Right atrium auricular region (tissue), 2 donors: Measurements from ENCODE around the gene EDEM3. TPM values are rescaled to one million over a fixed set of nuclear protein-coding genes. Genes with fewer than 3 reads are reported as not detected.

Experiments
- DNase-seq: peaks from one replicate; pipeline ENCODE4 v3.0.0-alpha.2; 2019; ENCODE audit warnings: low spot score
- H3K27ac ChIP-seq, 2 donors: fragments of 200-600 bp; sonication (generic); 1 replicate in 1 of 2; 2 replicates in 1 of 2; pipeline ENCODE4 v1.5.1; 2016 to 2019
- H3K27me3 ChIP-seq, 2 donors: fragments of 200-600 bp; sonication (generic); one replicate each; pipeline versions ENCODE4 v1.5.1 to v1.6.0; 2017 to 2019
- H3K36me3 ChIP-seq: fragments of 200-600 bp; sonication (generic); one replicate; pipeline ENCODE4 v1.5.1; 2016
- H3K4me1 ChIP-seq, 2 donors: fragments of 200-600 bp; sonication (generic); one replicate each; pipeline versions ENCODE4 v1.5.1 to v1.6.0; 2017 to 2019
- H3K4me3 ChIP-seq, 2 donors: fragments of 200-600 bp; sonication (generic); 1 replicate in 1 of 2; 2 replicates in 1 of 2; pipeline ENCODE4 v1.5.1; 2017 to 2019; ENCODE audit warnings: mild to moderate bottlenecking in 1 of 2, moderate library complexity in 1 of 2
- H3K9me3 ChIP-seq, 2 donors: fragments of 200-600 bp; sonication (generic); one replicate each; pipeline ENCODE4 v1.5.1; 2019
- total RNA-seq, 2 donors: library from RNA; depleted of rRNA; stranded (reverse); fragments of >200 nt; gene quantifications; one replicate each; pipeline ENCODE4 v1.1.0, GENCODE V29; 2016
- TF ChIP-seq, protein P1 (sequence below), 2 donors: fragments of 200-600 bp; sonication (generic); IDR thresholded peaks; one replicate each; pipeline ENCODE4 v1.5.1; 2019; ENCODE audit warnings: antibody characterized with exemption in 2 of 2

EDEM3 gene, protein sequence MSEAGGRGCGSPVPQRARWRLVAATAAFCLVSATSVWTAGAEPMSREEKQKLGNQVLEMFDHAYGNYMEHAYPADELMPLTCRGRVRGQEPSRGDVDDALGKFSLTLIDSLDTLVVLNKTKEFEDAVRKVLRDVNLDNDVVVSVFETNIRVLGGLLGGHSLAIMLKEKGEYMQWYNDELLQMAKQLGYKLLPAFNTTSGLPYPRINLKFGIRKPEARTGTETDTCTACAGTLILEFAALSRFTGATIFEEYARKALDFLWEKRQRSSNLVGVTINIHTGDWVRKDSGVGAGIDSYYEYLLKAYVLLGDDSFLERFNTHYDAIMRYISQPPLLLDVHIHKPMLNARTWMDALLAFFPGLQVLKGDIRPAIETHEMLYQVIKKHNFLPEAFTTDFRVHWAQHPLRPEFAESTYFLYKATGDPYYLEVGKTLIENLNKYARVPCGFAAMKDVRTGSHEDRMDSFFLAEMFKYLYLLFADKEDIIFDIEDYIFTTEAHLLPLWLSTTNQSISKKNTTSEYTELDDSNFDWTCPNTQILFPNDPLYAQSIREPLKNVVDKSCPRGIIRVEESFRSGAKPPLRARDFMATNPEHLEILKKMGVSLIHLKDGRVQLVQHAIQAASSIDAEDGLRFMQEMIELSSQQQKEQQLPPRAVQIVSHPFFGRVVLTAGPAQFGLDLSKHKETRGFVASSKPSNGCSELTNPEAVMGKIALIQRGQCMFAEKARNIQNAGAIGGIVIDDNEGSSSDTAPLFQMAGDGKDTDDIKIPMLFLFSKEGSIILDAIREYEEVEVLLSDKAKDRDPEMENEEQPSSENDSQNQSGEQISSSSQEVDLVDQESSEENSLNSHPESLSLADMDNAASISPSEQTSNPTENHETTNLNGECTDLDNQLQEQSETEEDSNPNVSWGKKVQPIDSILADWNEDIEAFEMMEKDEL
- 10 to 100 TPM; 18.1 to 30.0 TPM for total RNA-seq

DNA sequence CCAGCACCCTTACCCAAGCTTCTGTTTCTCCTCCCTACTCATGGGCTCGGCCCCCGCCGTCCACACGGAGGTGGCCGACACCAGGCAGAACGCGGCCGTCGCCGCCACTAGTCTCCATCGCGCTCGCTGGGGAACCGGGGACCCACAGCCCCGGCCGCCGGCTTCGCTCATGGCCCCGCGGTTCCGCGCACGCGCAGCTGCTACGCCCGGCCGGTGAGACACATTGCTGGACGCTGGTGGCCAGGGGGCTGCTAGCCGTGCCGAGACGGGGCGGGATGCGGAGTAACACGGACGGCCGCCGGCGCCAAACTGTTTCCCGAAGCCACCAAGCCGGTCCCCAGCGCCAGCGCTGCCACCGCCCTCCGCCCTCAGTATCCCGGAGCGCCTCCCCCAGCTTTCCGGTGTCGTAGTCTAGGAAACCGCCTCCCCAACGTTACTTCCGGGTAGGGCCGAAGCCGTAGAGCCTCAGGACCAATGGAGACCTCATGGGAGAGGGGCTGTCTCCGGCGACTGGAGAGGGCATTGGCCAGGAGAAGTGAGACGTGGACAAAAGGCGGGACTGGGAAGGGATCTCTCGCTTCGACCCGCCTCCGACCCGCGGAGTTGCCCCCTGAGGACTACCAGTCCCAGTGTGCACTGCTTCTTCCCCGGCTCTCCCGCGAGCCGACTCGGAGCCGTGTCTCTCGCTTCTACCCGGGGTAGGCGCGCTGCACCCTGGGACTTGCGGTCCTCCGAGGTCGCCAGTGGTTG, at the start of gene EDEM3:
EDEM3 (minus strand) TSS at position 383 of the 750 bp plus-strand sequence; CDS start at position 171, 212 bp downstream.
- peak within 1 kb of the TSS; percentile 74 to 82 for H3K4me3 ChIP-seq
- no peaks in the 10 kb centered on the region for H3K9me3 ChIP-seq
- H3K36me3 ChIP-seq, result no peaks in the 10 kb centered on the region
- TF ChIP-seq, protein P1, sequence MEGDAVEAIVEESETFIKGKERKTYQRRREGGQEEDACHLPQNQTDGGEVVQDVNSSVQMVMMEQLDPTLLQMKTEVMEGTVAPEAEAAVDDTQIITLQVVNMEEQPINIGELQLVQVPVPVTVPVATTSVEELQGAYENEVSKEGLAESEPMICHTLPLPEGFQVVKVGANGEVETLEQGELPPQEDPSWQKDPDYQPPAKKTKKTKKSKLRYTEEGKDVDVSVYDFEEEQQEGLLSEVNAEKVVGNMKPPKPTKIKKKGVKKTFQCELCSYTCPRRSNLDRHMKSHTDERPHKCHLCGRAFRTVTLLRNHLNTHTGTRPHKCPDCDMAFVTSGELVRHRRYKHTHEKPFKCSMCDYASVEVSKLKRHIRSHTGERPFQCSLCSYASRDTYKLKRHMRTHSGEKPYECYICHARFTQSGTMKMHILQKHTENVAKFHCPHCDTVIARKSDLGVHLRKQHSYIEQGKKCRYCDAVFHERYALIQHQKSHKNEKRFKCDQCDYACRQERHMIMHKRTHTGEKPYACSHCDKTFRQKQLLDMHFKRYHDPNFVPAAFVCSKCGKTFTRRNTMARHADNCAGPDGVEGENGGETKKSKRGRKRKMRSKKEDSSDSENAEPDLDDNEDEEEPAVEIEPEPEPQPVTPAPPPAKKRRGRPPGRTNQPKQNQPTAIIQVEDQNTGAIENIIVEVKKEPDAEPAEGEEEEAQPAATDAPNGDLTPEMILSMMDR (IDR thresholded peaks at IDR 0.05), result no peak
- DNase-seq, result peak; percentile 99
- H3K4me1 ChIP-seq, result peaks cover 0 to 23% of the 10 kb centered on the region in 2 donors
- peak within 1 kb of the TSS; percentile 93 to 96 for H3K27ac ChIP-seq
- H3K27me3 ChIP-seq, result no peaks in the 10 kb centered on the region

DNA sequence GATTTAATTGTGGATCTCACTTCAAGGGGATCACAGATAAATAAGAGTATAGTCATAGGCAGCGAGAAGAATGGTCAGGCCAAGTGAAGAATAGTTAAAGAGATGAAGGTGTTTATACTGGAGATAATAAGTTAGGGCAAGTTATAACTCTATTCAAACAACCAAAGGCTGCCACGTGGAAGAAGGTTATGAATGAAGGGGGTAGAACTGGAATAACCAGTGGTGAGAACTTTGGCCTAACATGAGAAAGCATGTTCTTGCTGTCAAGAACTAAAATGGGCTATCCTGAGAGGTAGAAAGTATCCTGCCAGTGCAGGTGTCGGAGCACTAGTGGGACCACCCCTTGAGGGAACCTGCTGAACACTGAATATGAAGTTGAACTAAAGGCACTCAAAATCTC, 49.6 kb upstream of the EDEM3 start:
- H3K4me3 ChIP-seq, result no peak overlapping the region
- H3K36me3 ChIP-seq, result peaks cover 73% of the 10 kb centered on the region
- no peaks in the 10 kb centered on the region for H3K9me3 ChIP-seq
- no peak overlapping the region for H3K27ac ChIP-seq
- TF ChIP-seq, protein P1 (IDR thresholded peaks at IDR 0.05), result no peak
- no peaks in the 10 kb centered on the region for H3K27me3 ChIP-seq
- DNase-seq, result no peak
- H3K4me1 ChIP-seq, result no peaks in the 10 kb centered on the region

DNA sequence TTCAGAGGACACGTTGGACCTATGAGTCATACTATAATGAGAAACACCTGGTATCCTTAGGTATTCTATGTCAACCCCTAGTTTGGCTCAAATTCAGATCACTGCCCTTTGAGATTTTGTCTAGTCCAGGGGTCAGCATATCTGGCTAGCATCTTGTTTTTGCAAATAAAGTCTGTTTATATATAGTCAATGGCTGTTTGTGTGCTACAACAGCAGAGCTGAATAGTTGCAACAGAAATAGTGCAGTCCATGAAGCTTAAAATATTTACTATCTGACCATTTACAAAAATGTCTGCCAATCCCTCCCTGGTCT, 48.5 kb upstream of the EDEM3 start:
- Histone ChIP-seq H3K27ac (no peak overlapping the region), H3K4me1 (no peaks in the 10 kb centered on the region), H3K36me3 (peaks cover 68% of the 10 kb centered on the region), H3K4me3 (no peak overlapping the region), H3K27me3 (no peaks in the 10 kb centered on the region), H3K9me3 (no peaks in the 10 kb centered on the region)
- TF ChIP-seq, protein P1 (IDR thresholded peaks at IDR 0.05), result no peak
- DNase-seq, result no peak

DNA sequence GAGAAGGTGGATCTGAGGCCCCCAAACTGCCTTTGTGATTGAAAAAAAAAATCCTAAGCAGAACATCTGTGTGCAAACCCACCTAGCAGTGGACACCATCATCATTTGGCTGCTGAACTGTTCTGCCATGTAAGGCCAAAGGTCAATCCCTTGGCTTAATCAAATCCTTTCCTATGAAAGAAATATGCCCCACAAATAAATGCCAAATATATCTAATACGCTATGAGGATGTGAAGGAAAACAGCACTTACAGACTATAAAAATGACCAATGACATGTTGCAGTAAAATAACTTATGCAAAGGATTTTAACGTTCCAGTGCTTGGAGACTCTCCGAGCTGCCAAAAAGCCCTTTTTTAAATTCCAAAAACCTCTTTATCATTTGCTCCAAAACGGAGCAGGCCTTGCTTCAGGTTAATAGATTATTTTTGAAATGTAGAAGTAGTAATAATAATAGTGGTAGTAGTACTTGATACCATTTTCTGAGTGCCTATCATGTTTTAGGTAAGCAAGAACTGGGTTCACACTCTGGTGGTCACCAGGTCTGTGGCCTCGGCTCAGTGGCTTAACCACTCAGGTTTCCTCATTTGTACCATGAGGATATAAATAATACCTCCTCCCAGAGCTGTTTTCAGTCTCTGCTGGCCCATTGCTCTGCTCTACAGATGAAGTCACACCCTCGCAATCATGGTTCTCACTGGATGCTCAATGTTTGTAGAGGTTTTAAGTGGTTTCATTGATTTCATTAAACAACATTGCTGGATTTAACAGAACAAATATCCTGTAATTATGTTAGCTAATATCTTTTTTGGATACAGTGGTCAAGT, 47.9 kb upstream of the EDEM3 start:
- Histone ChIP-seq H3K4me3 (no peak overlapping the region), H3K4me1 (no peaks in the 10 kb centered on the region), H3K36me3 (peaks cover 68% of the 10 kb centered on the region), H3K27me3 (no peaks in the 10 kb centered on the region), H3K9me3 (no peaks in the 10 kb centered on the region), H3K27ac (no peak overlapping the region)
- no peak for DNase-seq
- TF ChIP-seq, protein P1 (IDR thresholded peaks at IDR 0.05), result no peak

DNA sequence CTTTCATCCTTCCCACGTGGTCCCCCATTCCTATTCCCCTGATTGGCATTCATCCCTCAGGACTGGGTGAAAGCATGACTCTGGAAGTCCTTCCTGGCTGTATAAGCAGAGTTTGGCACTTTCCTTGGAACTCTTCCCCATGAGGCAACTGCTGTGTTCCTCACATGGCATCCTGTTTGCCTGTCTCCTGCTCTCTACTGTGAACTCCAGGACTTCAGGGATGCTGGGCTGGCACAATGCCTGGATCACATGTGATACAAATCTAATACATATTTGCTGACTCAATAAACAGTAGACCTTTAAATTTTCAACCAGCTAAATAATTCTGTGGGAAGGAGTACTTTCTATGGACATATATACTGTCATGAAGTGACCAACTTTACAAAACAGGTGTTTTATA, 46.8 kb upstream of the EDEM3 start:
- Histone ChIP-seq H3K27ac (no peak overlapping the region), H3K27me3 (no peaks in the 10 kb centered on the region), H3K9me3 (no peaks in the 10 kb centered on the region), H3K36me3 (peaks cover 68% of the 10 kb centered on the region), H3K4me1 (no peaks in the 10 kb centered on the region), H3K4me3 (no peak overlapping the region)
- TF ChIP-seq, protein P1 (IDR thresholded peaks at IDR 0.05), result no peak
- no peak for DNase-seq
